Measurements from ENCODE around the gene ETFA.
"Not testable (repeated sequence)": the region's sequence is repeated elsewhere in the genome, so short reads cannot be mapped to it uniquely, and the experiment has no call there.

DNA sequence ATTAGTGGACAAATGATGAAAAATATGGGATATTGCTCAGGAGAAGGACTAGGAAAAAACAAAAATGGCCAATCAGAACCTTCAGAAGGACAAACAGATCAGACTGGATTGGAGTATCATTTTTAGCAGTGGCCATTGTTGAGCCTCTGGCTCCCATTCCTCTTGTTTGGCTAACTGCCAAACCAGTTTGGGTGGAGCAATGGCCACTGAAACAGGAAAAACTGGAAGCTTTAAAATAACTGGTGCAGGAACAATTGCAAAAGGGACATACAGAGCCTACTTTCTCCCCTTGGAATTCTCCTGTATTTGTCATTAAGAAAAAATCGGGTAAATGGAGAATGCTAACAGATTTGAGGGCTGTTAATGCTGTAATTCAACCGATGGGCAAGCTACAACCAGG lies 45.5 kb downstream of the ETFA start:
- TF ChIP-seq ZSCAN20 (CRISPR knock-in tag; IDR thresholded peaks at IDR 0.05); POLR2A (IDR thresholded peaks at IDR 0.05; ENCODE audit: low read length); CTCF (IDR thresholded peaks at IDR 0.05); PBX3 (IDR thresholded peaks at IDR 0.05): not testable (repeated sequence)

Measured in A549 (cell line).